ENCODE data around the gene EMILIN3.
A peak's percentile ranks its signal among the peaks of the same experiment; 100 is the strongest.

Gene EMILIN3

GRCh38 chr20:41393705-41394066, 27.1 kb upstream of the EMILIN3 start:
- H3K4me1 ChIP-seq (ENCODE audit: control insufficient read depth, low read depth, low read length): peaks cover 2% of the 10 kb centered on the region
- H3K4ac ChIP-seq (ENCODE audit: low read depth, low read length): no peak overlapping the region
- no peak overlapping the region for H2BK120ac ChIP-seq (ENCODE audit: low read depth, low read length)
- no peak overlapping the region for H3K4me3 ChIP-seq (ENCODE audit: low read length)
- no peak overlapping the region for H2BK5ac ChIP-seq (ENCODE audit: low read length)
- H3K9ac ChIP-seq (ENCODE audit: low read length): no peak overlapping the region
- no peak overlapping the region for H2BK15ac ChIP-seq (replicated peaks; ENCODE audit: low read depth)
- no peak overlapping the region for H3K4me2 ChIP-seq (ENCODE audit: low read length)
- H4K8ac ChIP-seq (ENCODE audit: low read depth, low read length): no peak overlapping the region
- H4K5ac ChIP-seq (ENCODE audit: low read length): no peak overlapping the region
- DNase-seq: no peak
- H3K36me3 ChIP-seq (ENCODE audit: control insufficient read depth, insufficient read depth, low read length): no peaks in the 10 kb centered on the region
- H3K27ac ChIP-seq (ENCODE audit: low read depth, low read length): no peak overlapping the region
- no peaks in the 10 kb centered on the region for H3K79me2 ChIP-seq (ENCODE audit: control insufficient read depth, insufficient read depth, low read length)
- no peak overlapping the region for H2AK5ac ChIP-seq (ENCODE audit: low read length)
- H3K56ac ChIP-seq (ENCODE audit: low read length): no peak overlapping the region
- H3K18ac ChIP-seq (ENCODE audit: low read length): no peak overlapping the region
- H3K79me1 ChIP-seq (ENCODE audit: low read length): no peaks in the 10 kb centered on the region
- WGBS (ENCODE audit: extremely low coverage, insufficient coverage, low lambda C conversion rate): no CpG with 5 or more reads among the region's 3 CpGs
- no peaks in the 10 kb centered on the region for H3K27me3 ChIP-seq (ENCODE audit: insufficient read depth, low read length, poor library complexity)
- H3K23ac ChIP-seq (ENCODE audit: low read length): no peak overlapping the region

GRCh38 chr20:41392871-41393704, 26.5 kb upstream of the EMILIN3 start:
- Histone ChIP-seq H3K27ac (ENCODE audit: low read depth, low read length) (no peak overlapping the region), H2BK15ac (replicated peaks; ENCODE audit: low read depth) (no peak overlapping the region), H3K23ac (ENCODE audit: low read length) (no peak overlapping the region), H2BK5ac (ENCODE audit: low read length) (no peak overlapping the region), H3K4me3 (ENCODE audit: low read length) (no peak overlapping the region), H3K56ac (ENCODE audit: low read length) (no peak overlapping the region), H4K8ac (ENCODE audit: low read depth, low read length) (no peak overlapping the region), H3K79me1 (ENCODE audit: low read length) (no peaks in the 10 kb centered on the region), H3K9ac (ENCODE audit: low read length) (no peak overlapping the region), H2BK120ac (ENCODE audit: low read depth, low read length) (no peak overlapping the region), H2AK5ac (ENCODE audit: low read length) (no peak overlapping the region), H3K4me2 (ENCODE audit: low read length) (no peak overlapping the region), H3K4me1 (ENCODE audit: control insufficient read depth, low read depth, low read length) (peaks cover 2% of the 10 kb centered on the region), H3K79me2 (ENCODE audit: control insufficient read depth, insufficient read depth, low read length) (no peaks in the 10 kb centered on the region), H3K27me3 (ENCODE audit: insufficient read depth, low read length, poor library complexity) (no peaks in the 10 kb centered on the region), H4K5ac (ENCODE audit: low read length) (no peak overlapping the region), H3K18ac (ENCODE audit: low read length) (no peak overlapping the region), H3K36me3 (ENCODE audit: control insufficient read depth, insufficient read depth, low read length) (no peaks in the 10 kb centered on the region), H3K4ac (ENCODE audit: low read depth, low read length) (no peak overlapping the region)
- no peak for DNase-seq
- no CpG with 5 or more reads among the region's 12 CpGs for WGBS (ENCODE audit: extremely low coverage, insufficient coverage, low lambda C conversion rate)

GRCh38 chr20:41392295-41392694, 25.7 kb upstream of the EMILIN3 start:
- Histone ChIP-seq H3K36me3 (ENCODE audit: control insufficient read depth, insufficient read depth, low read length) (no peaks in the 10 kb centered on the region), H3K4me3 (ENCODE audit: low read length) (no peak overlapping the region), H2AK5ac (ENCODE audit: low read length) (no peak overlapping the region), H3K18ac (ENCODE audit: low read length) (no peak overlapping the region), H3K23ac (ENCODE audit: low read length) (no peak overlapping the region), H3K27ac (ENCODE audit: low read depth, low read length) (no peak overlapping the region), H4K8ac (ENCODE audit: low read depth, low read length) (no peak overlapping the region), H3K4ac (ENCODE audit: low read depth, low read length) (no peak overlapping the region), H3K4me2 (ENCODE audit: low read length) (no peak overlapping the region), H3K56ac (ENCODE audit: low read length) (no peak overlapping the region), H3K79me2 (ENCODE audit: control insufficient read depth, insufficient read depth, low read length) (no peaks in the 10 kb centered on the region), H2BK120ac (ENCODE audit: low read depth, low read length) (no peak overlapping the region), H3K4me1 (ENCODE audit: control insufficient read depth, low read depth, low read length) (peaks cover 2% of the 10 kb centered on the region), H3K79me1 (ENCODE audit: low read length) (no peaks in the 10 kb centered on the region), H2BK15ac (replicated peaks; ENCODE audit: low read depth) (no peak overlapping the region), H3K27me3 (ENCODE audit: insufficient read depth, low read length, poor library complexity) (no peaks in the 10 kb centered on the region), H4K5ac (ENCODE audit: low read length) (no peak overlapping the region), H3K9ac (ENCODE audit: low read length) (no peak overlapping the region), H2BK5ac (ENCODE audit: low read length) (no peak overlapping the region)
- no CpG with 5 or more reads among the region's 1 CpG for WGBS (ENCODE audit: extremely low coverage, insufficient coverage, low lambda C conversion rate)
- no peak for DNase-seq

GRCh38 chr20:41391587-41392001, 25.0 kb upstream of the EMILIN3 start:
- H2BK5ac ChIP-seq (ENCODE audit: low read length): no peak overlapping the region
- H3K4me3 ChIP-seq (ENCODE audit: low read length): no peak overlapping the region
- H3K4me1 ChIP-seq (ENCODE audit: control insufficient read depth, low read depth, low read length): peaks cover 2% of the 10 kb centered on the region
- H2BK15ac ChIP-seq (replicated peaks; ENCODE audit: low read depth): no peak overlapping the region
- H3K4me2 ChIP-seq (ENCODE audit: low read length): no peak overlapping the region
- no peak overlapping the region for H3K4ac ChIP-seq (ENCODE audit: low read depth, low read length)
- no peak overlapping the region for H3K23ac ChIP-seq (ENCODE audit: low read length)
- no peak overlapping the region for H2BK120ac ChIP-seq (ENCODE audit: low read depth, low read length)
- no peak overlapping the region for H4K5ac ChIP-seq (ENCODE audit: low read length)
- WGBS (ENCODE audit: extremely low coverage, insufficient coverage, low lambda C conversion rate): no CpG with 5 or more reads among the region's 10 CpGs
- no peak overlapping the region for H2AK5ac ChIP-seq (ENCODE audit: low read length)
- DNase-seq: peak; percentile 90
- H3K18ac ChIP-seq (ENCODE audit: low read length): no peak overlapping the region
- H3K9ac ChIP-seq (ENCODE audit: low read length): no peak overlapping the region
- no peaks in the 10 kb centered on the region for H3K79me1 ChIP-seq (ENCODE audit: low read length)
- H3K27me3 ChIP-seq (ENCODE audit: insufficient read depth, low read length, poor library complexity): no peaks in the 10 kb centered on the region
- no peak overlapping the region for H3K56ac ChIP-seq (ENCODE audit: low read length)
- H3K27ac ChIP-seq (ENCODE audit: low read depth, low read length): no peak overlapping the region
- no peak overlapping the region for H4K8ac ChIP-seq (ENCODE audit: low read depth, low read length)
- H3K79me2 ChIP-seq (ENCODE audit: control insufficient read depth, insufficient read depth, low read length): no peaks in the 10 kb centered on the region
- no peaks in the 10 kb centered on the region for H3K36me3 ChIP-seq (ENCODE audit: control insufficient read depth, insufficient read depth, low read length)

GRCh38 chr20:41390889-41391288, 24.3 kb upstream of the EMILIN3 start:
- Histone ChIP-seq H3K27me3 (ENCODE audit: insufficient read depth, low read length, poor library complexity) (no peaks in the 10 kb centered on the region), H2AK5ac (ENCODE audit: low read length) (no peak overlapping the region), H3K79me2 (ENCODE audit: control insufficient read depth, insufficient read depth, low read length) (no peaks in the 10 kb centered on the region), H4K8ac (ENCODE audit: low read depth, low read length) (no peak overlapping the region), H2BK5ac (ENCODE audit: low read length) (no peak overlapping the region), H2BK15ac (replicated peaks; ENCODE audit: low read depth) (no peak overlapping the region), H3K27ac (ENCODE audit: low read depth, low read length) (no peak overlapping the region), H3K23ac (ENCODE audit: low read length) (no peak overlapping the region), H3K9ac (ENCODE audit: low read length) (no peak overlapping the region), H3K4me2 (ENCODE audit: low read length) (no peak overlapping the region), H3K4ac (ENCODE audit: low read depth, low read length) (no peak overlapping the region), H4K5ac (ENCODE audit: low read length) (no peak overlapping the region), H3K4me3 (ENCODE audit: low read length) (no peak overlapping the region), H3K79me1 (ENCODE audit: low read length) (no peaks in the 10 kb centered on the region), H2BK120ac (ENCODE audit: low read depth, low read length) (no peak overlapping the region), H3K18ac (ENCODE audit: low read length) (no peak overlapping the region), H3K56ac (ENCODE audit: low read length) (no peak overlapping the region), H3K36me3 (ENCODE audit: control insufficient read depth, insufficient read depth, low read length) (no peaks in the 10 kb centered on the region), H3K4me1 (ENCODE audit: control insufficient read depth, low read depth, low read length) (no peaks in the 10 kb centered on the region)
- DNase-seq: no peak
- WGBS (ENCODE audit: extremely low coverage, insufficient coverage, low lambda C conversion rate): no CpG with 5 or more reads among the region's 3 CpGs

GRCh38 chr20:41387444-41387851, 20.8 kb upstream of the EMILIN3 start:
- Histone ChIP-seq H2BK120ac (ENCODE audit: low read depth, low read length) (no peak overlapping the region), H3K4ac (ENCODE audit: low read depth, low read length) (no peak overlapping the region), H3K56ac (ENCODE audit: low read length) (no peak overlapping the region), H3K79me2 (ENCODE audit: control insufficient read depth, insufficient read depth, low read length) (no peaks in the 10 kb centered on the region), H3K4me3 (ENCODE audit: low read length) (no peak overlapping the region), H4K5ac (ENCODE audit: low read length) (no peak overlapping the region), H3K36me3 (ENCODE audit: control insufficient read depth, insufficient read depth, low read length) (no peaks in the 10 kb centered on the region), H2AK5ac (ENCODE audit: low read length) (no peak overlapping the region), H3K9ac (ENCODE audit: low read length) (no peak overlapping the region), H2BK5ac (ENCODE audit: low read length) (no peak overlapping the region), H4K8ac (ENCODE audit: low read depth, low read length) (no peak overlapping the region), H3K79me1 (ENCODE audit: low read length) (no peaks in the 10 kb centered on the region), H3K4me2 (ENCODE audit: low read length) (no peak overlapping the region), H3K27ac (ENCODE audit: low read depth, low read length) (no peak overlapping the region), H3K4me1 (ENCODE audit: control insufficient read depth, low read depth, low read length) (no peaks in the 10 kb centered on the region), H3K27me3 (ENCODE audit: insufficient read depth, low read length, poor library complexity) (no peaks in the 10 kb centered on the region), H3K23ac (ENCODE audit: low read length) (no peak overlapping the region), H3K18ac (ENCODE audit: low read length) (no peak overlapping the region), H2BK15ac (replicated peaks; ENCODE audit: low read depth) (no peak overlapping the region)
- peak; percentile 61 for DNase-seq
- WGBS (ENCODE audit: extremely low coverage, insufficient coverage, low lambda C conversion rate): no CpG with 5 or more reads among the region's 9 CpGs
